ENCODE measurements around the gene OGA. TPM values are rescaled to one million over a fixed set of nuclear protein-coding genes. Genes with fewer than 3 reads are reported as not detected.
A peak's percentile ranks its signal among the peaks of the same experiment; 100 is the strongest.

The OGA gene
- total and polyA plus RNA-seq, 4 experiments from 2014 or later, result 26.6 to 325 (median 178) TPM

DNA sequence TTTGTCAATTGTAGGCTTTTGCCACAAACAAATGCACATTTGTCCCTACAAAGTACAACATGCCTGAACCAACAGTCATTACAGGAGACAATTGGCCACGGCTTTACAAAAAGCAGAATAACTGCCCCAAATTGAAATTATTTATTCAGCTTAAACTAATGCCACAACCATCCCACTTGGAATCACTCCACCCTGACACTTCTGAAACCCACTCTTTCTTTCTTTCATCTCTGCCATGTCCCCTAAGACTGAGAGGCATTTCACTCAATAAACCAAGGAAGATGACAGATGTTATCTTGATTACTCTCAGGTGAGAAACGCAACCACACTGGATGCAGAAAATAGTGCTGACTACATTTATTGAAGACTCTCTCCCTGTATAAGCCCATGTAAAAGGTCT lies 32.4 kb downstream of the OGA start:
- H3K4me1 ChIP-seq (ENCODE audit: insufficient read depth, low read length), result peaks cover 42% of the 10 kb centered on the region
- H3K9me3 ChIP-seq (ENCODE audit: control insufficient read depth in 1 of 2, low read length in 2 of 2), result no peaks in the 10 kb centered on the region
- peaks cover 27% of the 10 kb centered on the region for H3K36me3 ChIP-seq (ENCODE audit: insufficient read depth, low read length)
- H3K27me3 ChIP-seq (ENCODE audit: insufficient read depth, low read length), result no peaks in the 10 kb centered on the region
- H3K27ac Mint-ChIP-seq, result peak overlapping the region in 6 of 7 donors; percentile 1 to 87 (median 66)
- H3K27ac ChIP-seq (ENCODE audit: low read depth, low read length), result no peak overlapping the region
- ChIA-PET POLR2A (ENCODE audit: partially characterized antibody) (interaction anchor here (1.0 to 1.8 kb wide), 2 partner anchors 21 to 32 kb away, joined by 4 to 11 read pairs; partner anchors contain the start of gene OGA), CTCF (ENCODE audit: partially characterized antibody) (no interaction called here)
- peaks cover 22 to 50% of the 10 kb centered on the region in 2 donors for H3K36me3 Mint-ChIP-seq
- H3K4me3 Mint-ChIP-seq, result peak overlapping the region in 1 of 8 donors; percentile 3
- H3K4me1 Mint-ChIP-seq, result peaks cover 34 to 60% (median 46%) of the 10 kb centered on the region in 4 donors
- intact Hi-C loops (cut with micrococcal nuclease), result no loop called here
- H3K27me3 Mint-ChIP-seq, result no peaks in the 10 kb centered on the region
- DNase-seq, result no peak
- H3K4me3 ChIP-seq (ENCODE audit: low read length in 2 of 2), result no peak overlapping the region
- peaks cover 0 to 2% (median 0%) of the 10 kb centered on the region in 8 donors for H3K9me3 Mint-ChIP-seq

GRCh38 chr10:101784558-101784957 lies 33.7 kb downstream of the OGA start:
- ChIA-PET CTCF (ENCODE audit: partially characterized antibody) (interaction anchor here (1.2 to 4.1 kb wide), 6 partner anchors 12 to 571 kb away, joined by 3 to 35 read pairs (median 8); partner anchors contain the start of gene OGA), POLR2A (ENCODE audit: partially characterized antibody) (interaction anchor here (1.0 to 4.8 kb wide), 8 partner anchors 9 to 56 kb away, joined by 3 to 64 read pairs (median 6); partner anchors contain the start of gene OGA)
- Histone ChIP-seq H3K4me3 (ENCODE audit: low read length in 2 of 2) (no peak overlapping the region), H3K27me3 (ENCODE audit: insufficient read depth, low read length) (no peaks in the 10 kb centered on the region), H3K36me3 (ENCODE audit: insufficient read depth, low read length) (peaks cover 26% of the 10 kb centered on the region), H3K27ac (ENCODE audit: low read depth, low read length) (peak overlapping the region; percentile 58), H3K4me1 (ENCODE audit: insufficient read depth, low read length) (peaks cover 54% of the 10 kb centered on the region), H3K9me3 (ENCODE audit: control insufficient read depth in 1 of 2, low read length in 2 of 2) (no peaks in the 10 kb centered on the region)
- H3K4me3 Mint-ChIP-seq, result peak overlapping the region in 7 of 8 donors; percentile 49 to 100 (median 100)
- H3K27me3 Mint-ChIP-seq, result no peaks in the 10 kb centered on the region
- H3K27ac Mint-ChIP-seq, result peak overlapping the region; percentile 87 to 99 (median 96)
- no peak for DNase-seq
- H3K4me1 Mint-ChIP-seq, result peaks cover 34 to 65% (median 52%) of the 10 kb centered on the region in 4 donors
- H3K9me3 Mint-ChIP-seq, result peaks cover 0 to 2% (median 0%) of the 10 kb centered on the region in 8 donors
- peaks cover 19 to 43% of the 10 kb centered on the region in 2 donors for H3K36me3 Mint-ChIP-seq
- intact Hi-C loops (cut with micrococcal nuclease), result loop anchor here (5.0 kb wide), 2 partner anchors 197 to 288 kb away; partner anchors contain the start of genes DPCD and POLL

DNA sequence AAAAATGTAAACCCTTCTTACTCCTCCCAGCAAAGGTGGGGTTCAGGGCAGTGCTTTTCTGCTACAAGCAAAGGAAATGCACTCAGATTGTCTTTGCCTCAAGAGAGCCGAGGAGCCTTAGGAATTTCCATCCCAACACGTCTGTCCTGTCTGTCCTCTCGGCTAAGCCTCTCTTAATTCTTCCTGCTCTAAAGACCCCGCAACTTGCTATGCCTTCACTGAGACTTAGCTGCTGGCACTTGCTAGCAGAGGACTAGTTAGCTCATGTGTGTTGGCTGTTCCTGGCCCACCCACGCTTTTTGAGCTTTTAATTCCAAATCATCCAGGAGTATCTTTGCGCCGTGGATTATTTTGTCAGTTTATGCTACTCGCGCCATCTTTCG lies 34.5 kb downstream of the OGA start:
- H3K27ac ChIP-seq (ENCODE audit: low read depth, low read length), result peak overlapping the region; percentile 58
- H3K27ac Mint-ChIP-seq, result peak overlapping the region; percentile 87 to 99 (median 96)
- peaks cover 38 to 73% (median 58%) of the 10 kb centered on the region in 4 donors for H3K4me1 Mint-ChIP-seq
- peak overlapping the region; percentile 74 to 75 for H3K4me3 ChIP-seq (ENCODE audit: low read length in 2 of 2)
- intact Hi-C loops (cut with micrococcal nuclease), result loop anchor here (1.0 to 5.0 kb wide), 3 partner anchors 35 to 289 kb away; partner anchors contain the start of genes DPCD, OGA and POLL
- no peak for DNase-seq
- peaks cover 62% of the 10 kb centered on the region for H3K4me1 ChIP-seq (ENCODE audit: insufficient read depth, low read length)
- peak overlapping the region; percentile 99 to 100 (median 100) for H3K4me3 Mint-ChIP-seq
- no peaks in the 10 kb centered on the region for H3K9me3 ChIP-seq (ENCODE audit: control insufficient read depth in 1 of 2, low read length in 2 of 2)
- peaks cover 5% of the 10 kb centered on the region in 2 donors for H3K27me3 Mint-ChIP-seq
- peaks cover 0 to 2% (median 0%) of the 10 kb centered on the region in 8 donors for H3K9me3 Mint-ChIP-seq
- peaks cover 7% of the 10 kb centered on the region for H3K27me3 ChIP-seq (ENCODE audit: insufficient read depth, low read length)
- CTCF ChIA-PET (ENCODE audit: partially characterized antibody), result interaction anchor here (0.6 to 4.1 kb wide), 11 partner anchors 12 to 570 kb away, joined by 3 to 35 read pairs (median 3); partner anchors contain the start of gene OGA
- peaks cover 15 to 38% of the 10 kb centered on the region in 2 donors for H3K36me3 Mint-ChIP-seq
- peaks cover 26% of the 10 kb centered on the region for H3K36me3 ChIP-seq (ENCODE audit: insufficient read depth, low read length)
- POLR2A ChIA-PET (ENCODE audit: partially characterized antibody), result interaction anchor here (0.6 to 4.8 kb wide), 10 partner anchors 8 to 282 kb away, joined by 3 to 64 read pairs (median 4); partner anchors contain the start of genes HPS6 and OGA

- peak within 1 kb of the TSS; percentile 74 to 75 for H3K4me3 ChIP-seq (ENCODE audit: low read length in 2 of 2)
- peaks cover 64% of the 10 kb centered on the region for H3K4me1 ChIP-seq (ENCODE audit: insufficient read depth, low read length)
- DNase-seq, result peak; percentile 70 to 85 (median 73)
- Mint-ChIP-seq H3K27me3 (peaks cover 6 to 7% of the 10 kb centered on the region in 2 donors), H3K4me1 (peaks cover 38 to 76% (median 59%) of the 10 kb centered on the region in 4 donors), H3K36me3 (peaks cover 15 to 37% of the 10 kb centered on the region in 2 donors), H3K27ac (peak within 1 kb of the TSS; percentile 87 to 99 (median 96)), H3K4me3 (peak within 1 kb of the TSS; percentile 99 to 100 (median 100)), H3K9me3 (peaks cover 0 to 2% (median 0%) of the 10 kb centered on the region in 8 donors)
- H3K27ac ChIP-seq (ENCODE audit: low read depth, low read length), result peak within 1 kb of the TSS; percentile 58
- H3K9me3 ChIP-seq (ENCODE audit: control insufficient read depth in 1 of 2, low read length in 2 of 2), result no peaks in the 10 kb centered on the region
- H3K27me3 ChIP-seq (ENCODE audit: insufficient read depth, low read length), result peaks cover 12% of the 10 kb centered on the region
- H3K36me3 ChIP-seq (ENCODE audit: insufficient read depth, low read length), result peaks cover 26% of the 10 kb centered on the region
- POLR2A ChIA-PET (ENCODE audit: partially characterized antibody), result interaction anchor here (0.6 to 4.8 kb wide), 9 partner anchors 9 to 282 kb away, joined by 3 to 64 read pairs (median 4); partner anchors contain the start of genes HPS6 and OGA
- intact Hi-C loops (cut with micrococcal nuclease), result loop anchor here (1.0 to 5.0 kb wide), 3 partner anchors 35 to 289 kb away; partner anchors contain the start of genes DPCD, OGA and POLL
- CTCF ChIA-PET (ENCODE audit: partially characterized antibody), result interaction anchor here (0.6 to 4.1 kb wide), 16 partner anchors 13 to 569 kb away, joined by 3 to 35 read pairs (median 4); partner anchors contain the start of gene OGA
Measured at GRCh38 chr10:101782811-101783735, 35.2 kb downstream of the OGA start, which contains the start of gene NPM3. Gene NPM3, minus strand, starts transcription at chr10:101783446. Its CDS starts 56 bp downstream, at chr10:101783390.

DNA sequence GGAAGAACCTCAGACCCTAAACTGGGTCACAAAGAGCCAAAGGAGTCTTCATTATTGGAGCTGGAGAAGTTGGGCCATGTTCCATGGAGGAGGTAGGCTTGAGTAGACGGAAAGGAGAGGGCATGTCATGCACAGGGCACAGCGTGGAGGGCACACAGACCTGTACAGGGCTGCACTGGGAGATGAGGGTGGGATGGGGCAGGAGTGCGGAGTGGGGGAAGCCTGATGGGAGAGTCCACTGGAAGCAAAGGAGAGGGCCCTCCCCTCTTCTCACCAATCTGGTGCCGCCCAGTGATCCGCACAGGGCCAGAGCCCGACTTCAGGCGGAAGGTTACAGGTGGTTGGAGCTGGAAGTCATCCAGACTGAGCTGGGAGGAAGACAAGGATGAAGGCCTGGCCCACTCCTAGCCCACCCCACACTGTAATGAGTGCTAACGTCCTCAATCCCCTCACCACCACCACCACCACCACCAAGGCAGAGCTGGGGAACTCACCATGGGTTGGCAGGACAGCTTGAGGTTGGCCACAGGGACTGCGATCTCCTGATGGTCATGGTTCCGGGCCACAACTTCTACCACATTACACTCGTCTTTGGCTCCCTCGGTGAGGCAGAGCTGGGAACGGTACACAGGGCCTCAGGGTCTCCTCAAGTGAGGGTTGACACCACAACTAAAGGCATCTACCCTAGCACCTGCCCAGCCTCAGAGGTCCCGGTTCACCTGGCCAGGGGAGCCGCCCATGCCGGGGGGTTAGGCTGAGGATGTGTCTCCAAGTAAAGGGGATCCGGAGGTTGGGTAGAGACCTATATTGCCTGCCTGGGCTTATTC lies 36.0 kb downstream of the OGA start:
- Mint-ChIP-seq H3K27me3 (peaks cover 15% of the 10 kb centered on the region in 2 donors), H3K4me3 (peak overlapping the region; percentile 99 to 100 (median 100)), H3K4me1 (peaks cover 39 to 79% (median 56%) of the 10 kb centered on the region in 4 donors), H3K9me3 (peaks cover 0 to 2% (median 0%) of the 10 kb centered on the region in 8 donors), H3K27ac (peak overlapping the region in 4 of 7 donors; percentile 87 to 98 (median 96)), H3K36me3 (peaks cover 9 to 29% of the 10 kb centered on the region in 2 donors)
- H3K4me3 ChIP-seq (ENCODE audit: low read length in 2 of 2), result peak overlapping the region in 1 of 2 donors; percentile 75
- H3K4me1 ChIP-seq (ENCODE audit: insufficient read depth, low read length), result peaks cover 64% of the 10 kb centered on the region
- POLR2A ChIA-PET (ENCODE audit: partially characterized antibody), result interaction anchor here (1.1 to 4.8 kb wide), 4 partner anchors 11 to 41 kb away, joined by 3 to 64 read pairs (median 3); partner anchors contain the start of gene OGA
- peak in 1 of 5 donors; percentile 35 for DNase-seq
- no peak overlapping the region for H3K27ac ChIP-seq (ENCODE audit: low read depth, low read length)
- H3K36me3 ChIP-seq (ENCODE audit: insufficient read depth, low read length), result peaks cover 20% of the 10 kb centered on the region
- H3K9me3 ChIP-seq (ENCODE audit: control insufficient read depth in 1 of 2, low read length in 2 of 2), result no peaks in the 10 kb centered on the region
- peaks cover 18% of the 10 kb centered on the region for H3K27me3 ChIP-seq (ENCODE audit: insufficient read depth, low read length)
- CTCF ChIA-PET (ENCODE audit: partially characterized antibody), result interaction anchor here (0.9 to 4.1 kb wide), 20 partner anchors 8 to 568 kb away, joined by 3 to 35 read pairs (median 8); partner anchors contain the start of genes FBXW4, KCNIP2 and OGA
- intact Hi-C loops (cut with micrococcal nuclease), result loop anchor here (1.0 to 5.0 kb wide), 6 partner anchors 87 to 569 kb away; partner anchors contain the start of genes DPCD, FBXW4 and POLL

GRCh38 chr10:101781655-101781983 lies 36.6 kb downstream of the OGA start:
- ChIA-PET POLR2A (ENCODE audit: partially characterized antibody) (interaction anchor here (0.8 to 4.8 kb wide), 4 partner anchors 17 to 41 kb away, joined by 3 to 64 read pairs (median 3); partner anchors contain the start of gene OGA), CTCF (ENCODE audit: partially characterized antibody) (interaction anchor here (0.6 to 4.1 kb wide), 36 partner anchors 8 to 1214 kb away, joined by 3 to 35 read pairs (median 4); partner anchors contain the start of genes FBXW4, KCNIP2 and OGA)
- Histone ChIP-seq H3K27me3 (ENCODE audit: insufficient read depth, low read length) (peaks cover 23% of the 10 kb centered on the region), H3K9me3 (ENCODE audit: control insufficient read depth in 1 of 2, low read length in 2 of 2) (no peaks in the 10 kb centered on the region), H3K4me1 (ENCODE audit: insufficient read depth, low read length) (peaks cover 68% of the 10 kb centered on the region), H3K27ac (ENCODE audit: low read depth, low read length) (no peak overlapping the region), H3K36me3 (ENCODE audit: insufficient read depth, low read length) (peaks cover 17% of the 10 kb centered on the region), H3K4me3 (ENCODE audit: low read length in 2 of 2) (no peak overlapping the region)
- intact Hi-C loops (cut with micrococcal nuclease), result loop anchor here (1.0 to 5.0 kb wide), 6 partner anchors 87 to 568 kb away; partner anchors contain the start of genes DPCD, FBXW4 and POLL
- peaks cover 40 to 83% (median 55%) of the 10 kb centered on the region in 4 donors for H3K4me1 Mint-ChIP-seq
- peak in 1 of 5 donors; percentile 34 for DNase-seq
- peak overlapping the region; percentile 8 to 100 (median 73) for H3K4me3 Mint-ChIP-seq
- H3K27me3 Mint-ChIP-seq, result peaks cover 19 to 20% of the 10 kb centered on the region in 2 donors
- peak overlapping the region in 6 of 7 donors; percentile 1 to 64 (median 36) for H3K27ac Mint-ChIP-seq
- peaks cover 7 to 24% of the 10 kb centered on the region in 2 donors for H3K36me3 Mint-ChIP-seq
- H3K9me3 Mint-ChIP-seq, result peaks cover 0 to 2% (median 0%) of the 10 kb centered on the region in 8 donors
